Esophagus muscularis mucosa (tissue), 4 donors: Measurements from ENCODE around the gene RNF144A. TPM values are rescaled to one million over a fixed set of nuclear protein-coding genes. Genes with fewer than 3 reads are reported as not detected.

ENCODE experiments used
- DNase-seq: peaks from one replicate; pipeline ENCODE4 v3.0.0-alpha.2; 2017; ENCODE audit errors: extremely low spot score
- H3K27ac ChIP-seq, 4 donors: fragments of 200-600 bp; sonication (generic); replicated peaks in 1 of 4; 1 replicate in 3 of 4; 2 replicates in 1 of 4; pipeline ENCODE4 v1.5.1; 2016 to 2019; ENCODE audit warnings: mild to moderate bottlenecking in 1 of 4
- H3K27me3 ChIP-seq, 4 donors: fragments of 200-600 bp; sonication (generic); one replicate each; pipeline versions ENCODE4 v1.5.1 to v1.6.0; 2016 to 2019
- H3K36me3 ChIP-seq, 4 donors: fragments of 200-600 bp; sonication (generic); one replicate each; pipeline ENCODE4 v1.5.1; 2016 to 2019
- H3K4me1 ChIP-seq, 4 donors: fragments of 200-600 bp; sonication (generic); one replicate each; pipeline ENCODE4 v1.5.1; 2016 to 2019
- H3K4me3 ChIP-seq, 4 donors: fragments of 200-600 bp; sonication (generic); 1 replicate in 2 of 4; 2 replicates in 2 of 4; pipeline ENCODE4 v1.5.1; 2016 to 2019; ENCODE audit warnings: mild to moderate bottlenecking in 4 of 4, moderate library complexity in 1 of 4
- H3K9me3 ChIP-seq, 4 donors: fragments of 200-600 bp; sonication (generic); 1 replicate in 3 of 4; 2 replicates in 1 of 4; pipeline ENCODE4 v1.5.1; 2016 to 2019
- CTCF ChIP-seq, 3 experiments: fragments of 200-600 bp in 2 of 3; fragments of 450-650 bp in 1 of 3; sonication (generic) in 2 of 3; IDR thresholded peaks; one replicate each; pipeline ENCODE4 v1.5.1; 2017 to 2019; ENCODE audit warnings: antibody characterized with exemption in 3 of 3, mild to moderate bottlenecking in 2 of 3, moderate library complexity in 1 of 3
- EP300 ChIP-seq: sonication (generic); formaldehyde crosslinking; IDR thresholded peaks from one replicate; pipeline ENCODE4 v1.6.1; 2017; ENCODE audit warnings: antibody characterized with exemption
- POLR2A ChIP-seq: fragments of 450-650 bp; IDR thresholded peaks from one replicate; pipeline ENCODE4 v1.6.1; 2017; ENCODE audit warnings: antibody characterized with exemption, moderate library complexity, mild to moderate bottlenecking, low read depth
- POLR2AphosphoS5 ChIP-seq, 2 donors: sonication (generic); formaldehyde crosslinking; IDR thresholded peaks; one replicate each; pipeline ENCODE4 v1.6.1; 2017; ENCODE audit warnings: antibody characterized with exemption in 2 of 2
- WGBS: methylation state at CpG from one replicate; pipeline ENCODE4 v1.1.5; 2018; 5-methylcytosine and 5-hydroxymethylcytosine counted together
- intact Hi-C: fragments of 100-400 bp; cut with DNase I; formaldehyde crosslinking; loops from one replicate; pipeline ENCODE4 v1.15.1; 2023
- total RNA-seq, 4 donors: library from RNA; depleted of rRNA; stranded (reverse); fragments of >200 nt; gene quantifications; one replicate each; pipeline versions ENCODE4 v1.1.0 to v1.2.1, GENCODE V29; 2016

RNF144A gene
- total RNA-seq, 4 donors from 2014 or later, result 5.4 to 10.8 (median 8.8) TPM

GRCh38 chr2:6905668-6906067, 11.5 kb upstream of the RNF144A start:
- H3K4me3 ChIP-seq, result no peak overlapping the region
- WGBS, result 98% methylated on average over 1 of the region's 1 CpG
- DNase-seq, result no peak
- intact Hi-C loops, result no loop called here
- H3K27me3 ChIP-seq, result no peaks in the 10 kb centered on the region
- H3K27ac ChIP-seq, result no peak overlapping the region
- no peaks in the 10 kb centered on the region for H3K4me1 ChIP-seq
- TF ChIP-seq POLR2A, result no peak
- no peak for TF ChIP-seq CTCF (IDR thresholded peaks at IDR 0.05)
- TF ChIP-seq POLR2AphosphoS5 (IDR thresholded peaks at IDR 0.05), result no peak
- TF ChIP-seq EP300, result no peak
- no peaks in the 10 kb centered on the region for H3K9me3 ChIP-seq
- H3K36me3 ChIP-seq, result no peaks in the 10 kb centered on the region

DNA sequence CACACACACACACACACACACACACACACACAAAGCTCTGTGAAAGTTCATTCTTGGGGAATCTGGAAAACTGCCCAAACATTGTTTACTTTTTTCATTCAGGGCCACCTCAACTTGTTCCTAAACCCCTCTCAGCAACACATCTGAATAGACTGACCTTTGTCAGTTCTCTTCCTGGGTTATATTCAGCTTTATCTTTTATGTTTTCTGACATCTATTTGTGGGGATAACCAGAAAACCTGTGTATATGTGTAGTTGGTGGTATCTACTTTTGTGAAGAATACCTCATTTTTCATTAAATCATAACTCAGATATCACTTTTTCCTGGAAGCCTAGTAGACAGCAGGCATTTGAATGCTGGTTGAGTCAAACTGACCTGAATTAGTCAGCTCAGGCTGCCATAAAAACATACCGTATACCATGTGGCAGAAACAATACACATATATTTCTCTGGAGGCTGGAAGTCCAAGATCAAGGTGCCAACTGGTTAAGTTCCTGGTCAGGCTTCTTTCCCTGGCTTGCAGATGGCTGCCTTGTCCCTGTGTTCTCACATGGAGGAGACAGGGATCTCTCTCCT, 11.0 kb upstream of the RNF144A start:
- no peaks in the 10 kb centered on the region for H3K9me3 ChIP-seq
- H3K4me1 ChIP-seq, result no peaks in the 10 kb centered on the region
- no peaks in the 10 kb centered on the region for H3K27me3 ChIP-seq
- intact Hi-C loops, result no loop called here
- H3K4me3 ChIP-seq, result no peak overlapping the region
- 88% methylated on average over 1 of the region's 1 CpG for WGBS
- TF ChIP-seq POLR2AphosphoS5 (IDR thresholded peaks at IDR 0.05) (no peak), EP300 (no peak), CTCF (IDR thresholded peaks at IDR 0.05) (no peak), POLR2A (no peak)
- no peak overlapping the region for H3K27ac ChIP-seq
- no peaks in the 10 kb centered on the region for H3K36me3 ChIP-seq
- no peak for DNase-seq

DNA sequence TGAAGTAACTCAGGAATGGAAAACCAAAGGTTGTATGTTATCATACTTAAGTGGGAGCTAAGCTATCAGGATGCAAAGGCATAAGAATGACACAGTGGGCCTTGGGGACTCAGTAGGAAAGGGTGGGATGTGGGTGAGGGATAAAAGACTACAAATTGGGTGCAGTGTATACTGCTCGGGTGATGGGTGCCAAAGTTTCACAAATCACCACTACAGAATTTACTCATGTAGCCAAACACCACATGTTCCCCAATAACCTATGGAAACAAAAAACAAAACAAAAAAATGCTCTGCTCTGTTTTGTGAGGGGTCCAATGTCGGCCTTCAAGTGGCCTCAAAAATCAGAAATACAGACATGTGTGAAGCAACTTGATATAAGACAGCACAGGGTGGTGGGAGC, 8.9 kb upstream of the RNF144A start:
- H3K27ac ChIP-seq, result no peak overlapping the region
- DNase-seq, result no peak
- no peak overlapping the region for H3K4me3 ChIP-seq
- H3K36me3 ChIP-seq, result no peaks in the 10 kb centered on the region
- WGBS, result 90% methylated on average over 2 of the region's 2 CpGs
- no peaks in the 10 kb centered on the region for H3K27me3 ChIP-seq
- no peaks in the 10 kb centered on the region for H3K9me3 ChIP-seq
- intact Hi-C loops, result no loop called here
- H3K4me1 ChIP-seq, result no peaks in the 10 kb centered on the region
- no peak for TF ChIP-seq POLR2A
- no peak for TF ChIP-seq POLR2AphosphoS5 (IDR thresholded peaks at IDR 0.05)
- no peak for TF ChIP-seq EP300
- no peak for TF ChIP-seq CTCF (IDR thresholded peaks at IDR 0.05)

DNA sequence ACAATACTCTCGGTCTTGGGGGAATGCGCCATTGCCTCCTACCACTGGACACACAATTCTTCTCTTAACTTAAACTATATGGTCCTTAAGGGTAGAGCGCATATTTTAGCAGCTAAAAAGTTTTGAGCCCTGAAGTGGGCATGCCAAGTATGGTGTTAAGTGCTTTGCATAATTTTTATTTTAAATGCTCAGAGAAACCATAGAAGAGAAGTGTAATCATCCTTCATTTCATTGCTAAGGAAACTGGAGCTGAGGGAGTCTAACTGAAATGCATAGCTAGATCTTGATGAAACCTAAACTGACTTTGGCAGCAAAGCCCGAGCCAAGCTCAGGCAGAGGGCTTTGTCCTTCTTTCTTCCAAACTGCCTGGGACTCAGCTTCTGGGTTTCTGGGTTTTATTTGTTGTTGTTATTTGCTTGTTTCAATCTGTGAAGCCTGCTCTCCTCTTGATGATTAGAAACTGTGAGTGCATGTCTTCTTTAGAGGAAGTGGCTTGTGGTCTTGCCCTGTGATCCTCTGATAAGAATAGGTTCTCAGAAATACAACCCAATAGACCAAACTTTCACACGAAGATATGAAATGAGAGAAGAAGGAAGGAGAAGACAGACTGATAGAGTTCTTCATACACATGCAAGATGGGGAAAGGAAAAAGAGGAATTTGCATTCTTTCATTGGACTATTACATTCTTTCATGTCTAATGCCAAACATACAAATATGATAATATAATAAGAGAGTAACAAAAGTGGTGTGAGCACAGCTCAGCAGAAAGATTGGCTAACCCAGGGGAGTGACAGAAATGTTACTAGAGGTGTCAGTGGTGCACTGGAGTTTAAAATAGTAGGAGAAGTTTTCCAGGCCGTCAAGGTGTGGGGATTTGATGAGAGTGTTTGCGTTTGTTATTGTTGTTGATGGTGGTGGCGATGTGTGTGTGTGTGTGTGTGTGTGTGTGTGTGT, 7.5 kb upstream of the RNF144A start:
- H3K27me3 ChIP-seq, result no peaks in the 10 kb centered on the region
- 78% methylated on average over 8 of the region's 8 CpGs for WGBS
- TF ChIP-seq EP300 (no peak), POLR2AphosphoS5 (IDR thresholded peaks at IDR 0.05) (no peak), CTCF (IDR thresholded peaks at IDR 0.05) (no peak), POLR2A (no peak)
- no peaks in the 10 kb centered on the region for H3K36me3 ChIP-seq
- no peak for DNase-seq
- intact Hi-C loops, result no loop called here
- no peaks in the 10 kb centered on the region for H3K9me3 ChIP-seq
- no peak overlapping the region for H3K4me3 ChIP-seq
- no peaks in the 10 kb centered on the region for H3K4me1 ChIP-seq
- no peak overlapping the region for H3K27ac ChIP-seq
